GM12864 (cell line): ENCODE data around the gene DEFB132.

Experiments
- DNase-seq: peaks from one replicate; pipeline ENCODE4 v3.0.0-alpha.2; 2011; ENCODE audit warnings: low read depth
- H3K4me3 ChIP-seq: 2 replicates; pipeline ENCODE4 v1.5.1; 2011; ENCODE audit warnings: mild to moderate bottlenecking, low read depth, low read length, control low read depth
- TF ChIP-seq, protein P1 (sequence below): IDR thresholded peaks from 2 replicates; pipeline ENCODE4 v1.5.1; 2011; ENCODE audit warnings: low read depth, mild to moderate bottlenecking, moderate library complexity, low read length, control low read depth, inconsistent platforms; ENCODE audit errors: missing control alignments

DEFB132 gene

GRCh38 chr20:273884-274283 is 16.4 kb downstream of the DEFB132 start:
- TF ChIP-seq, protein P1, sequence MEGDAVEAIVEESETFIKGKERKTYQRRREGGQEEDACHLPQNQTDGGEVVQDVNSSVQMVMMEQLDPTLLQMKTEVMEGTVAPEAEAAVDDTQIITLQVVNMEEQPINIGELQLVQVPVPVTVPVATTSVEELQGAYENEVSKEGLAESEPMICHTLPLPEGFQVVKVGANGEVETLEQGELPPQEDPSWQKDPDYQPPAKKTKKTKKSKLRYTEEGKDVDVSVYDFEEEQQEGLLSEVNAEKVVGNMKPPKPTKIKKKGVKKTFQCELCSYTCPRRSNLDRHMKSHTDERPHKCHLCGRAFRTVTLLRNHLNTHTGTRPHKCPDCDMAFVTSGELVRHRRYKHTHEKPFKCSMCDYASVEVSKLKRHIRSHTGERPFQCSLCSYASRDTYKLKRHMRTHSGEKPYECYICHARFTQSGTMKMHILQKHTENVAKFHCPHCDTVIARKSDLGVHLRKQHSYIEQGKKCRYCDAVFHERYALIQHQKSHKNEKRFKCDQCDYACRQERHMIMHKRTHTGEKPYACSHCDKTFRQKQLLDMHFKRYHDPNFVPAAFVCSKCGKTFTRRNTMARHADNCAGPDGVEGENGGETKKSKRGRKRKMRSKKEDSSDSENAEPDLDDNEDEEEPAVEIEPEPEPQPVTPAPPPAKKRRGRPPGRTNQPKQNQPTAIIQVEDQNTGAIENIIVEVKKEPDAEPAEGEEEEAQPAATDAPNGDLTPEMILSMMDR = no peak
- DNase-seq = no peak
- H3K4me3 ChIP-seq = no peak overlapping the region

DNA sequence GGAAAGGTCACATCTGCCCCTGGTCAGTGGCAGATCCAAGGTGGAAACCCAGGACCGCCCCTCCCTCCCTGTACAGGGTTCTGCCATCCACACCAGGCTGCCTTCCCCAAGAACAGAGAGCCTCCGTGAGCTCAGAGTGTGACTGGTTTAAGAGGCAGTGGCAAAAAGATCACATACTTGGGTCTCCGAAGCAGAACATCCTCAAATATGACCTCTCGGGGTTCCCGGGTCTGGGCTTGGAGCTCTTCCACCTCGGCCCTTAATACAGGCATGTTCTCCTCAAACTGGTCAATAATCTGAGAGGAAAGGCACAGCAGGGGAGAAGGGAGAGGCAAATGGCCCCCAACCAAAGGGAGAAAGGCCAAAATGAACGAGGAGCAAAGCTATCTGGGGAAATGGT is 18.3 kb downstream of the DEFB132 start:
- TF ChIP-seq, protein P1 = no peak

DNA sequence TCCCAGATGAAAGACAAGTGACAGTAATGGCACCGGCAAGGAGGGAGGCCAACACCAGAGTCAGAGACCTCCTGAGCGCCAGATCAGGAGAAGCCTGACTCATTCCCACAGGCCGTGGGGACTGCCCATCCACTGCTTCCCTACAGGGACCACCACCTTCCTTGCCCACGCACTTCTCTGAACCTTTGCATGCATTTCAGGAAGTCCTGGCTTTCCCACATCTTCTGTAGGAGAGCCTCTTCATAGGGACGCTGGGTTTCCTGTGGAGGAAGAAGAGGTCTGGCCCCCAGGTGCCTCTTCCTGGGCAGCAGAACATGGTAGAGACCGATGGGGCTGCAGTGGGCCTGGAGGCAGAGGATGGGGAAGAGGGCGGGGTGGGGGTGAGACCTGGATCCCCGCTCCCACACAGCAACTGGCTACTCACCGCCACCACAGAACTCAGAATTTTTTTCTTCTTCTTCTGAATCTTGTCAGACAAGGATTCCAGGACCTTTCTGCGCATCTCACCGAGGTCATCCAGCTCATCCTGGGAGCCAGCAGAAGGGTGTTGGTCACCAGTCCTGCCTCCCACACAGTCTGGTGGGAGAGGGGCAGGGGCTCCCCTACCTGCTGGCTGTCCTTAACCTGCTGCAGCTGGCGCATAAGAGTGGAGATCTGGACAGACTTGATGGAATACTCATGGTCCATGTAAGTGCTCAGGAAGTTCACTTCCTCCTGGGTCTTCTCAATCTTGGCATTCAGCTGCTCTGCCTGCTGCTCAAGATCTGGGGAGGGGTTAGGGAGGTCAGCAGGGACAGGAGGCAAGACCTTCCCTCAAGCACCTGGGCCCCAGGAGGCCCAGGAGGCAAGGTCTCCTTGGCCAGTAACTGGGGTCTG is 19.3 kb downstream of the DEFB132 start:
- no peak for DNase-seq
- TF ChIP-seq, protein P1 = no peak

More for the DNA sequence above, 18.3 kb downstream of the DEFB132 start:
- DNase-seq = no peak
- H3K4me3 ChIP-seq = no peak overlapping the region

GRCh38 chr20:277496-277781 is 19.9 kb downstream of the DEFB132 start:
- no peak for DNase-seq
- no peak overlapping the region for H3K4me3 ChIP-seq
- TF ChIP-seq, protein P1 = no peak

More for the DNA sequence above, 19.3 kb downstream of the DEFB132 start:
- H3K4me3 ChIP-seq = no peak overlapping the region

- no peak for DNase-seq
- H3K4me3 ChIP-seq = no peak overlapping the region
- TF ChIP-seq, protein P1 = no peak
These were observed 20.7 kb downstream of the DEFB132 start for GRCh38 chr20:278181-278580.

DNA sequence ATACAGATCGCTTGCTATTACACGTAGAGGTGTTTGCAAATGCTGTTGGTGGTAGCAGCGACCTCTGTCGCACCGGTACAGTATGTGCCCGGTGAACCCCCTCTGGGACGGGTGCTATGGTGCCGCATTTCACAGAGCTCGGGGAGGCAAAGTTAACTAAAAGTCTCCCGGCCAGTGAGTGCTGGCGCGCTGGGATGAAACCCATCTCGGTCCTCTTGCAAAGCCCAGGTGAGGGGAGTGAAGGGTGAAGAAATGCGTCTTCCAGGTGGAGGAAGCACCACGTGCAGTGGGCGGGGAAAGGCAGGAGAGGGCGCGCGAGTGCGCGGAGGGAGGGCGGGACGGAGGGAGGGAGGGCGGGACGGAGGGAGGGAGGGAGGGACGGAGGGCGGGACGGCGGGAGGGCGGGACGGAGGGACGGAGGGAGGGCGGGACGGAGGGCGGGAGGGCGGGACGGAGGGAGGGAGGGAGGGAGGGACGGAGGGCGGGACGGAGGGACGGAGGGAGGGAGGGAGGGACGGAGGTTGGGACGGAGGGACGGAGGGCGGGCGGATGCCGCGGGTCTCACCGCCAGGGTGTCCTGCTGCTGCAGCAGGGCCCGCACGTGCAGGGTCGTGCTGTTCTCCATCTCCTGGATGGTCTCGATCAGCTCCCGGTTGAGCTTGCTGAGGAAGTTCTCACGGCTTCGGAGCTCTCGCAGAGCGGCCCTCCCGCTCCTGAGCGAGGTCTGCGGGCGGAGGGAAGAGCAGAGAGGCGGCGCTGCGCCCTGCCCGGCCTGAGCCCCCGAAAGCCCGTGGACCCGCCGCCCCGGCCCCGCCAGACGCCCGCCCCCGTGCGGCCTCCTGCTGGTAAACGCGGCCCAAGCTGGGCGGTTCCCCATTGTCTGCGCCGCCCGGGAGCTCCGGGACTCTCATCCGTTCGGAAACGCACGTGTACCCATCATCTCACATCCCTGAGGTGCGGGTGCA is 21.4 kb downstream of the DEFB132 start:
- TF ChIP-seq, protein P1 = no peak
- no peak overlapping the region for H3K4me3 ChIP-seq

More for the DNA sequence above, 21.4 kb downstream of the DEFB132 start:
- DNase-seq = no peak
